ENCODE results near the gene APELA. TPM values are rescaled to one million over a fixed set of nuclear protein-coding genes. Genes with fewer than 3 reads are reported as not detected.

The APELA gene
- total and polyA plus RNA-seq, 7 donors: 0.27 TPM; not detected in 6

DNA sequence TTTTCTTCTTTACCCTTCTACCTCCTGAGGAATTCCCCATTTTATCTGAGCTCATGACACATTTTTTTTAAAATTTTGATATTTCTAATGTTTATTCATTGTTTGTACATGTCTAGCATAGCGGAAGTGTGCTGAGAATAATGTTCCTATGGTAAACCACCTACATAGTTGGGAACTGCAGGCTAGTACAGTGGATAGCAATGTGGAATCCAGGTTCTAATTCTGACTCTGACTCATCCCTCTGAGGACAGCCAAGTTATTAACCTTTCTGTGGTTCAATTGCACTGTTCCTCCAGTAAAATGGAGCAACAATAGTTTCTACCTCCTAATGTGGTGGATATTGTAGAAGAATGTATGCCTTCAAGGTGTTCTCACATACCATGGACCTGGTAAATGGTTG, 20.6 kb upstream of the APELA start:
- WGBS, 2 donors: 89 to 96% methylated on average over 1 of the region's 1 CpG
- Histone ChIP-seq H3K9me3 (no peaks in the 10 kb centered on the region), H3K36me3 (no peaks in the 10 kb centered on the region), H3K27ac (no peak overlapping the region), H3K4me1 (no peaks in the 10 kb centered on the region), H3K4me3 (no peak overlapping the region), H3K27me3 (no peaks in the 10 kb centered on the region)
- intact Hi-C loops (cut with DNase I): no loop called here
- no peak for TF ChIP-seq POLR2A (IDR thresholded peaks at IDR 0.05)
- DNase-seq: no peak

DNA sequence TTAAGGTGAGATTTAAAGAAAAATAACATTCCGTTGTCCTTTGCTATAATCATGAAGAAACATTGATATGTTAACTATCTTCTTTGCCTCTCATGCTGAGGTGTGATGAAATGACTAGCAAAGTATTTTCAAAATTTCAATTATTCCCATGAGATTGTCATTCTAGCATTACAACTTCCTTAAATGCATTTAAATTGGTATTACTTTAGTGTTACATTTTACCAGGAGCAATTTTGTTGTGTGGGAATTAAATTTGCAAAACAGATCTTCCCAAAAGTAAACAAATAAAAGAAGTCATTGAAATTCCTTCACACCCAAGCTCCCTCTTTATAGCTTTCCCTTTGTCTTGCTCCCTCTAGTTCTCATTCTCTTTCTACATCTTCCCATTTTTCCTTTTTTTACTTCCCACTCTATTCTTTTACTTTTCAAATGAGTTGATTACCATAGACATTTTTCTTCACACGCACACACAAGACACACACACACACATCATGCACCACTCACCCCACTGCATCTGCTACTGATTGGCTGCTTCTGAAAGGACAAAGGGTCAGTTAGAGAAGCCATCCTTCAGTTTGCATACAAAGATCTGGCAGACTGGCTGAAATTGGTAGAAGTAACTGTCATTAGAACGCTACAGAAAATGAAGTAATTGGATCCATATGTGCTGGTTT, 10.0 kb upstream of the APELA start:
- no peaks in the 10 kb centered on the region for H3K36me3 ChIP-seq
- H3K27ac ChIP-seq: no peak overlapping the region
- intact Hi-C loops (cut with DNase I): no loop called here
- WGBS, 2 donors: 18 to 32% methylated on average over 3 of the region's 3 CpGs
- TF ChIP-seq POLR2AphosphoS5 (IDR thresholded peaks at IDR 0.05) (no peak), EP300 (IDR thresholded peaks at IDR 0.05) (no peak), POLR2A (IDR thresholded peaks at IDR 0.05) (no peak)
- TF ChIP-seq, protein P1, sequence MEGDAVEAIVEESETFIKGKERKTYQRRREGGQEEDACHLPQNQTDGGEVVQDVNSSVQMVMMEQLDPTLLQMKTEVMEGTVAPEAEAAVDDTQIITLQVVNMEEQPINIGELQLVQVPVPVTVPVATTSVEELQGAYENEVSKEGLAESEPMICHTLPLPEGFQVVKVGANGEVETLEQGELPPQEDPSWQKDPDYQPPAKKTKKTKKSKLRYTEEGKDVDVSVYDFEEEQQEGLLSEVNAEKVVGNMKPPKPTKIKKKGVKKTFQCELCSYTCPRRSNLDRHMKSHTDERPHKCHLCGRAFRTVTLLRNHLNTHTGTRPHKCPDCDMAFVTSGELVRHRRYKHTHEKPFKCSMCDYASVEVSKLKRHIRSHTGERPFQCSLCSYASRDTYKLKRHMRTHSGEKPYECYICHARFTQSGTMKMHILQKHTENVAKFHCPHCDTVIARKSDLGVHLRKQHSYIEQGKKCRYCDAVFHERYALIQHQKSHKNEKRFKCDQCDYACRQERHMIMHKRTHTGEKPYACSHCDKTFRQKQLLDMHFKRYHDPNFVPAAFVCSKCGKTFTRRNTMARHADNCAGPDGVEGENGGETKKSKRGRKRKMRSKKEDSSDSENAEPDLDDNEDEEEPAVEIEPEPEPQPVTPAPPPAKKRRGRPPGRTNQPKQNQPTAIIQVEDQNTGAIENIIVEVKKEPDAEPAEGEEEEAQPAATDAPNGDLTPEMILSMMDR (IDR thresholded peaks at IDR 0.05): no peak
- DNase-seq: no peak
- H3K4me1 ChIP-seq: no peaks in the 10 kb centered on the region
- no peaks in the 10 kb centered on the region for H3K9me3 ChIP-seq
- no peak overlapping the region for H3K4me3 ChIP-seq
- H3K27me3 ChIP-seq: no peaks in the 10 kb centered on the region

- no peak overlapping the region for H3K4me3 ChIP-seq
- intact Hi-C loops (cut with DNase I): no loop called here
- no peak for TF ChIP-seq POLR2A (IDR thresholded peaks at IDR 0.05)
- no peak for TF ChIP-seq POLR2AphosphoS5 (IDR thresholded peaks at IDR 0.05)
- no peak for TF ChIP-seq EP300 (IDR thresholded peaks at IDR 0.05)
- TF ChIP-seq, protein P1 (IDR thresholded peaks at IDR 0.05): no peak
- 94% methylated on average over 4 of the region's 4 CpGs for WGBS, 2 donors
- no peaks in the 10 kb centered on the region for H3K27me3 ChIP-seq
- no peaks in the 10 kb centered on the region for H3K4me1 ChIP-seq
- DNase-seq: no peak
- H3K36me3 ChIP-seq: no peaks in the 10 kb centered on the region
- no peak overlapping the region for H3K27ac ChIP-seq
- no peaks in the 10 kb centered on the region for H3K9me3 ChIP-seq
Measured at GRCh38 chr4:164871673-164872072, 5.3 kb upstream of the APELA start.

- intact Hi-C loops (cut with DNase I): no loop called here
Measured at GRCh38 chr4:164872481-164872880, 4.5 kb upstream of the APELA start.

DNA sequence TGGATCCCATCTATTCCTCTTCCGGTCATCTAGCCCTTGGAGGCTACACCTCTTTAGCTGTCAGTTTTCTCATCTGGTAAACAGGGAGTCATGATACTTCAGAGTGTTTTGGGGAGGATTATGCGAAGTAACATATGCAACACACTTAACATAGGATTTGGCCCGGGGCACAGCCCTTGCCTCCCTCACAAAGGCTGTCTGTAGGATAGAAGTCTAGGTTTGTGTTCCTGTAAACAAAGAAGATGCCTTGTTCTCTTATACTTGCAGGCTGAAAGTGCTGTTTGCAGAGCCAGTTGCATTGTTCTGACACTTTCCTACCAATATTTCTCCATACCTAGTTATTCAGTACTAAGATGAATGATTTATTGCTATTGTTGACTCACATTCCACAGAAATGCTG, 2.2 kb upstream of the APELA start:
- intact Hi-C loops (cut with DNase I): no loop called here
- no peaks in the 10 kb centered on the region for H3K36me3 ChIP-seq
- 80 to 91% methylated on average over 3 of the region's 3 CpGs for WGBS, 2 donors
- no peak overlapping the region for H3K27ac ChIP-seq
- H3K4me3 ChIP-seq: no peak overlapping the region
- H3K4me1 ChIP-seq: no peaks in the 10 kb centered on the region
- no peaks in the 10 kb centered on the region for H3K27me3 ChIP-seq
- no peak for DNase-seq
- TF ChIP-seq, protein P1 (IDR thresholded peaks at IDR 0.05): no peak
- TF ChIP-seq POLR2AphosphoS5 (IDR thresholded peaks at IDR 0.05): no peak
- no peak for TF ChIP-seq EP300 (IDR thresholded peaks at IDR 0.05)
- no peaks in the 10 kb centered on the region for H3K9me3 ChIP-seq

More at GRCh38 chr4:164872481-164872880, 4.5 kb upstream of the APELA start:
- whole genome bisulfite sequencing, 2 donors: 85 to 89% methylated on average over 3 of the region's 3 CpGs
- H3K27ac ChIP-seq: no peak overlapping the region
- H3K4me1 ChIP-seq: no peaks in the 10 kb centered on the region
- H3K9me3 ChIP-seq: no peaks in the 10 kb centered on the region
- no peaks in the 10 kb centered on the region for H3K27me3 ChIP-seq
- no peaks in the 10 kb centered on the region for H3K36me3 ChIP-seq
- no peak for DNase-seq
- H3K4me3 ChIP-seq: no peak overlapping the region
- no peak for TF ChIP-seq POLR2AphosphoS5 (IDR thresholded peaks at IDR 0.05)
- no peak for TF ChIP-seq POLR2A (IDR thresholded peaks at IDR 0.05)
- TF ChIP-seq EP300 (IDR thresholded peaks at IDR 0.05): no peak
- TF ChIP-seq, protein P1 (IDR thresholded peaks at IDR 0.05): no peak
